Heart left ventricle (tissue), 13 donors: Measurements from ENCODE around the gene ARHGAP26.

Source experiments
- POLR2A ChIP-seq, 2 donors: fragments of 450-650 bp; IDR thresholded peaks; one replicate each; pipeline ENCODE4 v1.6.1; 2017; ENCODE audit warnings: antibody characterized with exemption in 2 of 2, mild to moderate bottlenecking in 2 of 2, moderate library complexity in 2 of 2
- TF ChIP-seq, protein P1 (sequence below), 12 donors: fragments of 200-600 bp; sonication (generic) in 4 of 12; IDR thresholded peaks; one replicate each; pipeline versions ENCODE4 v1.5.0 to v1.8.0; 2018 to 2022; ENCODE audit warnings: antibody characterized with exemption in 12 of 12, mild to moderate bottlenecking in 5 of 12
- donor health status: ischemic (EF 13 %, LVEDD 7.1; RV severe dilation, severe dysfunction).
- donor health status: DM: no; HTN: yes; CAD: no.
- donor health status: DM: no; HTN: no; CAD: no.
- donor health status: ischemic (EF 25% LVEDD 6.9; RV normal size, moderate dysfunction).
- donor health status: ischemic (EF 25% LVEDD 5.7; RV mildly dilated, moderate dysfunction).
- donor health status: ischemic (EF 35%, LVEDD 5.7; RV mildly dilated, moderate dysfunction).
- donor health status: nonischemic (EF 11% LVEDD 7.7; RV severe dilation, severe dysfunction).
- donor health status: DM: yes; HTN: yes; CAD: no.
- donor health status: PGD.
- donor health status: ischemic (EF 29% LVEDD 5.4; RV normal size, mild dysfunction).
- donor health status: nonischemic (EF 23%, LVEDD 6.1; RV moderate dilation, normal function).

DNA sequence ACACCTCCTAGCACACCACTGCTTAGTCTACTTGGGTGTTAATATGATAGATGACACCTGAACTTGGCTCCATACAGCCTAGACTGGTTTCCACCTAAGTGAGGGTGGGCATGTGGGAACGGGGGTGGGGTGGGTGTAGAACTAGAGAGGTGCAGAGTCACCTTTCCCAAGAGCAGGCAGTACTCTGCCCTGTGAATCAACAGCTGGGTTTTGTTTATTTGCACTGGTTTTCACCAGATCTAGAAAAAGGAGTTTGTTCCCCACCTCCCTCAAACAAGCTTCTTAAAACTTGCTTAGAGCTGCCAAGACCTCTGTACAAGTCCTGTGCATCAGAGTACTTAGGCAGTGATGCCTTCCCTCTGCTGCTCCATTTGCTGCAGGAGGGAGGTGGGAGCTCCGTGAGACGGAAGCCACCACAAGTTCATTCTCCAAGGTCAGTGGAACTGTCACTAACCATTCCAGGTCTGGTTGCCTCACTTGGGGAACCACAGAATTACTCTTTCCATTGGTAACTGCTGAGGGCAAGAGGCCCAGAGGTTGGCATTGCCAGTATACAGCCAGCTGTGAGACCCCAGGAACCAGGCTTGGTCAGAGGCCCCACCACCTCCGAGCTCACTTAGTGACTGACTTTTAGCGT lies 469.8 kb downstream of the ARHGAP26 start:
- no peak for TF ChIP-seq POLR2A (IDR thresholded peaks at IDR 0.05)
- TF ChIP-seq, protein P1, sequence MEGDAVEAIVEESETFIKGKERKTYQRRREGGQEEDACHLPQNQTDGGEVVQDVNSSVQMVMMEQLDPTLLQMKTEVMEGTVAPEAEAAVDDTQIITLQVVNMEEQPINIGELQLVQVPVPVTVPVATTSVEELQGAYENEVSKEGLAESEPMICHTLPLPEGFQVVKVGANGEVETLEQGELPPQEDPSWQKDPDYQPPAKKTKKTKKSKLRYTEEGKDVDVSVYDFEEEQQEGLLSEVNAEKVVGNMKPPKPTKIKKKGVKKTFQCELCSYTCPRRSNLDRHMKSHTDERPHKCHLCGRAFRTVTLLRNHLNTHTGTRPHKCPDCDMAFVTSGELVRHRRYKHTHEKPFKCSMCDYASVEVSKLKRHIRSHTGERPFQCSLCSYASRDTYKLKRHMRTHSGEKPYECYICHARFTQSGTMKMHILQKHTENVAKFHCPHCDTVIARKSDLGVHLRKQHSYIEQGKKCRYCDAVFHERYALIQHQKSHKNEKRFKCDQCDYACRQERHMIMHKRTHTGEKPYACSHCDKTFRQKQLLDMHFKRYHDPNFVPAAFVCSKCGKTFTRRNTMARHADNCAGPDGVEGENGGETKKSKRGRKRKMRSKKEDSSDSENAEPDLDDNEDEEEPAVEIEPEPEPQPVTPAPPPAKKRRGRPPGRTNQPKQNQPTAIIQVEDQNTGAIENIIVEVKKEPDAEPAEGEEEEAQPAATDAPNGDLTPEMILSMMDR (IDR thresholded peaks at IDR 0.05) = no peak
